ENCODE data around the gene NRG4.

The NRG4 gene

DNA sequence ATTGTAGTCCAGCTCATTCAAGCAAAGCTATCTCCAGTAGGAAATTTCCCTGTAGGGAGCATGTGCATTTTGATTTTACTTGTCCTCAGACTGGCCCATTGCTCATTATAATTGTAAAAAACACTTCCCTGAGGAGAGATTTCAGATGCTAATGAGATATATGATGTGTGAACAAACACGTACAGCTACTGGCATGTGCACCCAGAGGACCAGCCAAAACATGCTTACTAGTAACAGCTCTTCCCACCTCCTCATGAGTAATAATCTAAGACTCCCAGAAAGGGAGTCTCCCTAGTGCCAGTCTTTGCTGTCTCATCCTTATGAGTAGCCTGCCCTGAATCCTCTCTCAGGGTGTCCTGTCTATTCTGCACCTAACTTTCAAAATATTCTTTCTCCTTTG is 65.1 kb downstream of the NRG4 start:
- TF ChIP-seq, protein P1, sequence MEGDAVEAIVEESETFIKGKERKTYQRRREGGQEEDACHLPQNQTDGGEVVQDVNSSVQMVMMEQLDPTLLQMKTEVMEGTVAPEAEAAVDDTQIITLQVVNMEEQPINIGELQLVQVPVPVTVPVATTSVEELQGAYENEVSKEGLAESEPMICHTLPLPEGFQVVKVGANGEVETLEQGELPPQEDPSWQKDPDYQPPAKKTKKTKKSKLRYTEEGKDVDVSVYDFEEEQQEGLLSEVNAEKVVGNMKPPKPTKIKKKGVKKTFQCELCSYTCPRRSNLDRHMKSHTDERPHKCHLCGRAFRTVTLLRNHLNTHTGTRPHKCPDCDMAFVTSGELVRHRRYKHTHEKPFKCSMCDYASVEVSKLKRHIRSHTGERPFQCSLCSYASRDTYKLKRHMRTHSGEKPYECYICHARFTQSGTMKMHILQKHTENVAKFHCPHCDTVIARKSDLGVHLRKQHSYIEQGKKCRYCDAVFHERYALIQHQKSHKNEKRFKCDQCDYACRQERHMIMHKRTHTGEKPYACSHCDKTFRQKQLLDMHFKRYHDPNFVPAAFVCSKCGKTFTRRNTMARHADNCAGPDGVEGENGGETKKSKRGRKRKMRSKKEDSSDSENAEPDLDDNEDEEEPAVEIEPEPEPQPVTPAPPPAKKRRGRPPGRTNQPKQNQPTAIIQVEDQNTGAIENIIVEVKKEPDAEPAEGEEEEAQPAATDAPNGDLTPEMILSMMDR (IDR thresholded peaks at IDR 0.05; ENCODE audit: low read depth, low read length) = no peak
- DNase-seq (ENCODE audit: low read depth, low spot score) = peak; percentile 41
- no peak overlapping the region for H3K4me3 ChIP-seq (ENCODE audit: low read depth, low read length)
- in situ Hi-C loops (cut with HindIII; ENCODE audit: low sequenced_read_pairs) = no loop called here

DNA sequence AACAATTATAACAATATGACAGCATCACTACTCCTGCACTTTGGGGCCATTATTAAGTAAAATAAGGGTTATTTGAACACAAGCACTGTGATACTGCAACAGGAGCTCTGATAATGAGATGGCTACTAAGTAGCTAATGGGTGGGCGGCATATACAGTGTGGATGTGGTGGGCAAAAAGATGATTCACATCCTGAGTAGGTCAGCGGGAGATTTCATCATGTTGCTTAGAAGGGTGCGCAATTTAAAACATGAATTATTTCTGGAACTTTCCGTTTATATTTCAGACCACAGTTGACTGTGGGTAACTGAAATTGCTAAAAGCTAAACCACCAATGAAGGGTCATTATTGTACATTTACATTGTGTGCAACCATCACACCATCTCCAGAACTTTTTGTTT is 66.3 kb downstream of the NRG4 start:
- peak; percentile 64 for DNase-seq (ENCODE audit: low read depth, low spot score)
- TF ChIP-seq, protein P1 (IDR thresholded peaks at IDR 0.05; ENCODE audit: low read depth, low read length) = no peak
- in situ Hi-C loops (cut with HindIII; ENCODE audit: low sequenced_read_pairs) = no loop called here

DNA sequence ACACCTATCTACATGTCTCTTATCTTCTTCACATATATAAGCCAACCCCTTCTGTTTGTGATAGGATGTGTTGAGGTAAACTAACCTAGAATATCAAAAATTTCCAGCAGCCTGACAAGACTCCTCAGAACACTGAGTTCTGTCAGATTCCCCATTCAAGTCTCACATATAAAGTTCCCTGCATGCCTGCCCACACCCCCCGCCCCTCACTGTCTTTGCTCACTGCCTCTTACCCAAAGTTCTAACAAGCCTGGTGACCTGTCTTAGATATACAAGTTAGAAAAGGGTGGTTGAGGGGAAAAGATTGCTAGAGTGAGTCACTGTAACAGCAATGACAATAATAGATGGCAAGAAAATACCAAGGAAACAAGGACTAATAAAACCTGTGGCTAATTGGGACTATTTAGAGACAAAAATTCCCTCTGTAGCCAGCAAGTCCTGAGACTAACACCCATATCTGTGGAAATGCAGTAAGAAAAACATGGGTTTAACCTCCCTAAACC is 68.5 kb downstream of the NRG4 start:
- H3K4me3 ChIP-seq (ENCODE audit: low read depth, low read length) = no peak overlapping the region
- in situ Hi-C loops (cut with HindIII; ENCODE audit: low sequenced_read_pairs) = no loop called here
- no peak for DNase-seq (ENCODE audit: low read depth, low spot score)
- TF ChIP-seq, protein P1 (IDR thresholded peaks at IDR 0.05; ENCODE audit: low read depth, low read length) = no peak

More for the DNA sequence above, 66.3 kb downstream of the NRG4 start:
- H3K4me3 ChIP-seq (ENCODE audit: low read depth, low read length) = no peak overlapping the region

DNA sequence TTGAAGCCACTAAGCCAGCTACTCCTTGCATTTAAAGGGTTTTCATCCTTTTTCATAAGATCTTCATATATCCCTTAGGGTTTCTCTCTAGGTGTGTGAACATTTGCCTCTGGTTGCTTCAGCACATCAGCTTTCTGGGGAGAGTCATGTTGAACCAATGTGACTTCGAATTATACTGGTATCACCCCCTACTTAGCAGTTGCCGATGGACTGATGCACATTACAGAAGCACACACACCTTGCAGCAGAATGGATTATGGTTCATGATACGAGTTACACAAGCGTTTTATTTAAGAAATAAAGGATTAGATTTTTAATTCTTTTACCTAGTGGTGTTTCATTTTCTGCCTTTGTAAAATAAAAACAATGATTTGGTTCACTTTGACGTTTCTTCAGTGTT is 69.0 kb downstream of the NRG4 start:
- H3K4me3 ChIP-seq (ENCODE audit: low read depth, low read length) = no peak overlapping the region
- no peak for DNase-seq (ENCODE audit: low read depth, low spot score)
- in situ Hi-C loops (cut with HindIII; ENCODE audit: low sequenced_read_pairs) = no loop called here
- TF ChIP-seq, protein P1 (IDR thresholded peaks at IDR 0.05; ENCODE audit: low read depth, low read length) = no peak

DNA sequence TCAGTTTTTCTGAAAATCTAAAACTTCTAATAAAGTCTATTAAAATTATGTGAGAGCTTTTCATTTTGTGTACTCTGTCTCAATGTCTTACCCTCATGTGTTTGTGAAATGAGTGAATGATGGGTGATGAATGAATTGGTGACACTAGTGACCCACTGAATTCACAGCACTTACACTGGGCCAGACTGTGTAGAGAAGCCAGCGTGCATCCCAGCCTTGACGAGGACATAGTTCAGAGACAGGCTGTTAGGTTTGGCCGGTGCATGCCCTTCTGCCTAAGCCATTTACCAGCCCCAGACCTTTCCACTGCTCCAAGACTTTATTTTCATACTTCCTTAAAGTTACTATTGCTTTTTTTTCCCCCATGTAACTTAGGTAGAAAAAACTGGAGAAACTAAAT is 69.8 kb downstream of the NRG4 start:
- in situ Hi-C loops (cut with HindIII; ENCODE audit: low sequenced_read_pairs) = no loop called here
- no peak for DNase-seq (ENCODE audit: low read depth, low spot score)
- TF ChIP-seq, protein P1 (IDR thresholded peaks at IDR 0.05; ENCODE audit: low read depth, low read length) = no peak
- H3K4me3 ChIP-seq (ENCODE audit: low read depth, low read length) = no peak overlapping the region

DNA sequence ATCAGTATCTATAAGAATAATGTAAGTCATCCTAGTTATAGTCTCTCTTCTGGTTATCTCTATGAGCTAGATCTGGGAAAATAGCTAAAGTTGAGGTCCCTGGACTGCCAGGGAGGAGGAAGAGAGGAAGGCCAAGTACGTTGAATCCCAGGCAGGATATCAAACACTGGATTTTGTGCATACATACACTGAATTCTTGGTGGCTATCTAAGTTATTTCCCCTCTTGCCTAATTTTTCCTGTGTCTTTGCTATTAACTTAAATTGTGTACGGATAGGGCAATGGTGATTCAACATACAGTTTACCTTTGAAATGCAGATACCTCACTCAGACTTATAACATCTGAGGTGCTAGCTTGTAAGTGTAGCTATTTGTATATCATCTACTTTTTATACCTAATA is 81.4 kb downstream of the NRG4 start:
- no peak overlapping the region for H3K4me3 ChIP-seq (ENCODE audit: low read depth, low read length)
- in situ Hi-C loops (cut with HindIII; ENCODE audit: low sequenced_read_pairs) = no loop called here
- TF ChIP-seq, protein P1 (IDR thresholded peaks at IDR 0.05; ENCODE audit: low read depth, low read length) = no peak
- no peak for DNase-seq (ENCODE audit: low read depth, low spot score)

All from astrocyte of the spinal cord (primary cell).